GM18909 (cell line): ENCODE data around the gene DDA1.
"Not testable (repeated sequence)": the region's sequence is repeated elsewhere in the genome, so short reads cannot be mapped to it uniquely, and the experiment has no call there.

Source experiments
- ATAC-seq: cut with Tn5 transposase; IDR thresholded peaks from one replicate; pipeline ENCODE4 v1.9.1; 2021; ENCODE audit warnings: mild to moderate bottlenecking; ENCODE audit not compliant: unreplicated experiment, poor library complexity

The DDA1 gene

GRCh38 chr19:17340302-17340870, 31.0 kb downstream of the DDA1 start:
- ATAC-seq = no peak

GRCh38 chr19:17340871-17341357, 31.6 kb downstream of the DDA1 start:
- no peak for ATAC-seq

- no peak for ATAC-seq
Observed at GRCh38 chr19:17341386-17341785, 32.0 kb downstream of the DDA1 start.

- ATAC-seq = no peak
Observed at GRCh38 chr19:17341845-17342244, 32.5 kb downstream of the DDA1 start.

GRCh38 chr19:17346109-17346671, 36.8 kb downstream of the DDA1 start:
- peak; percentile 52 for ATAC-seq

- no peak for ATAC-seq
Observed at GRCh38 chr19:17347361-17347760, 38.0 kb downstream of the DDA1 start.

- no peak for ATAC-seq
Observed at GRCh38 chr19:17347877-17348276, 38.5 kb downstream of the DDA1 start.

- ATAC-seq = no peak
Observed at GRCh38 chr19:17348700-17349099, 39.3 kb downstream of the DDA1 start.

GRCh38 chr19:17351815-17352435, 42.6 kb downstream of the DDA1 start:
- ATAC-seq = no peak

- ATAC-seq = no peak
Observed at GRCh38 chr19:17352608-17353280, 43.4 kb downstream of the DDA1 start.

GRCh38 chr19:17353386-17353785, 44.0 kb downstream of the DDA1 start:
- ATAC-seq = no peak

GRCh38 chr19:17357078-17357666, 47.8 kb downstream of the DDA1 start:
- no peak for ATAC-seq

- ATAC-seq = no peak
Observed at GRCh38 chr19:17357724-17358123, 48.4 kb downstream of the DDA1 start.

GRCh38 chr19:17358395-17358794, 49.0 kb downstream of the DDA1 start:
- no peak for ATAC-seq

GRCh38 chr19:17359905-17360800, 50.8 kb downstream of the DDA1 start:
- ATAC-seq = no peak

- not testable (repeated sequence) for ATAC-seq
Observed at GRCh38 chr19:17363852-17364605, 54.7 kb downstream of the DDA1 start.

- no peak for ATAC-seq
Observed at GRCh38 chr19:17365361-17365760, 56.0 kb downstream of the DDA1 start.

GRCh38 chr19:17370026-17370587, 60.7 kb downstream of the DDA1 start:
- peak; percentile 84 for ATAC-seq
